HL-60 (cell line): Measurements from ENCODE around the gene PGS1.

Experiments used
- CTCF ChIP-seq: IDR thresholded peaks from one replicate; pipeline ENCODE4 v1.5.1; 2011; ENCODE audit warnings: low read length, control low read depth, inconsistent platforms; ENCODE audit not compliant: insufficient read depth
- GABPA ChIP-seq: IDR thresholded peaks from 2 replicates; pipeline ENCODE4 v1.6.1; 2012; ENCODE audit warnings: low read depth
- POLR2AphosphoS5 ChIP-seq: IDR thresholded peaks from 2 replicates; pipeline ENCODE4 v1.6.1; 2012; ENCODE audit warnings: low read depth
- SPI1 ChIP-seq: IDR thresholded peaks from 2 replicates; pipeline ENCODE4 v1.6.1; 2012; ENCODE audit warnings: low read depth, mild to moderate bottlenecking, borderline replicate concordance
- TF ChIP-seq, protein P1 (sequence below): IDR thresholded peaks from 2 replicates; pipeline ENCODE4 v1.6.1; 2012; ENCODE audit warnings: low read depth; ENCODE audit not compliant: insufficient replicate concordance

DNA sequence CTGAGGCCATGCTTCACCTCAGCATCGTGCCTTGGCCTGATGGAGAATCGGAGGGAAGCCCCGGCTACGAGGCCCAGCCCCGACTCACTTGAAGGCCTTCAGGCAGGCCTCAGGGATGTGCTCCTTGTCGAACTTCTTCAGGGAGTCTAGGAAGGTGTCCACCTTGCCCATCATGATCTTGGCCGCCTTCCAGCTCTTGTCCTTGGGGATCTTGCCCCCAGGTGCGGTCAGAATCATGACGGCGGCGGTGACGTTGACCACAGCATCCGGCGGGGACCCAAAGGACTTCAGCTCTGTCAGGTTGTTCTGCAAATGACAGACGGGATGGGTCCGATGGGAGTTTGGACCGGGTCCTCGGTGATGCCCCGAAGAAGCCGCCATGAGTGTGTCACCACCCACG lies 81.2 kb downstream of the PGS1 start:
- TF ChIP-seq, protein P1, sequence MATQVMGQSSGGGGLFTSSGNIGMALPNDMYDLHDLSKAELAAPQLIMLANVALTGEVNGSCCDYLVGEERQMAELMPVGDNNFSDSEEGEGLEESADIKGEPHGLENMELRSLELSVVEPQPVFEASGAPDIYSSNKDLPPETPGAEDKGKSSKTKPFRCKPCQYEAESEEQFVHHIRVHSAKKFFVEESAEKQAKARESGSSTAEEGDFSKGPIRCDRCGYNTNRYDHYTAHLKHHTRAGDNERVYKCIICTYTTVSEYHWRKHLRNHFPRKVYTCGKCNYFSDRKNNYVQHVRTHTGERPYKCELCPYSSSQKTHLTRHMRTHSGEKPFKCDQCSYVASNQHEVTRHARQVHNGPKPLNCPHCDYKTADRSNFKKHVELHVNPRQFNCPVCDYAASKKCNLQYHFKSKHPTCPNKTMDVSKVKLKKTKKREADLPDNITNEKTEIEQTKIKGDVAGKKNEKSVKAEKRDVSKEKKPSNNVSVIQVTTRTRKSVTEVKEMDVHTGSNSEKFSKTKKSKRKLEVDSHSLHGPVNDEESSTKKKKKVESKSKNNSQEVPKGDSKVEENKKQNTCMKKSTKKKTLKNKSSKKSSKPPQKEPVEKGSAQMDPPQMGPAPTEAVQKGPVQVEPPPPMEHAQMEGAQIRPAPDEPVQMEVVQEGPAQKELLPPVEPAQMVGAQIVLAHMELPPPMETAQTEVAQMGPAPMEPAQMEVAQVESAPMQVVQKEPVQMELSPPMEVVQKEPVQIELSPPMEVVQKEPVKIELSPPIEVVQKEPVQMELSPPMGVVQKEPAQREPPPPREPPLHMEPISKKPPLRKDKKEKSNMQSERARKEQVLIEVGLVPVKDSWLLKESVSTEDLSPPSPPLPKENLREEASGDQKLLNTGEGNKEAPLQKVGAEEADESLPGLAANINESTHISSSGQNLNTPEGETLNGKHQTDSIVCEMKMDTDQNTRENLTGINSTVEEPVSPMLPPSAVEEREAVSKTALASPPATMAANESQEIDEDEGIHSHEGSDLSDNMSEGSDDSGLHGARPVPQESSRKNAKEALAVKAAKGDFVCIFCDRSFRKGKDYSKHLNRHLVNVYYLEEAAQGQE = no peak
- TF ChIP-seq CTCF (no peak), POLR2AphosphoS5 (no peak), GABPA (no peak), SPI1 (no peak)
